ENCODE data around the gene ERC2.

The ERC2 gene

GRCh38 chr3:55546866-55547669, 921.2 kb downstream of the ERC2 start (continued):
- no peak for TF ChIP-seq ZFP41 (tag by site-specific recombination; IDR thresholded peaks at IDR 0.05; ENCODE audit: borderline replicate concordance)
- TF ChIP-seq PATZ1 (tag by site-specific recombination; IDR thresholded peaks at IDR 0.05), result no peak
- TF ChIP-seq ZNF221 (tag by site-specific recombination; IDR thresholded peaks at IDR 0.05; ENCODE audit: borderline replicate concordance), result no peak
- no peak for TF ChIP-seq YY2 (tag by site-specific recombination; IDR thresholded peaks at IDR 0.05)
- TF ChIP-seq ZNF223 (tag by site-specific recombination; IDR thresholded peaks at IDR 0.05), result no peak
- no peak for TF ChIP-seq ZNF175 (tag by site-specific recombination; IDR thresholded peaks at IDR 0.05)
- no peak for TF ChIP-seq ZNF433 (tag by site-specific recombination; IDR thresholded peaks at IDR 0.05; ENCODE audit: low read depth)
- no peak for TF ChIP-seq ZNF664 (tag by site-specific recombination; IDR thresholded peaks at IDR 0.05)
- TF ChIP-seq MYNN (tag by site-specific recombination; IDR thresholded peaks at IDR 0.05; ENCODE audit: borderline replicate concordance), result no peak
- no peak for TF ChIP-seq ZNF624 (tag by site-specific recombination; IDR thresholded peaks at IDR 0.05)
- peak; percentile 89 for TF ChIP-seq ZIC2 (tag by site-specific recombination; IDR thresholded peaks at IDR 0.05)
- TF ChIP-seq ZNF280D (tag by site-specific recombination; IDR thresholded peaks at IDR 0.05), result no peak
- TF ChIP-seq ZFP69B (tag by site-specific recombination; IDR thresholded peaks at IDR 0.05), result no peak
- TF ChIP-seq ZBTB1 (tag by site-specific recombination; IDR thresholded peaks at IDR 0.05), result no peak
- TF ChIP-seq ZNF747 (tag by site-specific recombination; IDR thresholded peaks at IDR 0.05), result no peak
- TF ChIP-seq GLI2 (tag by site-specific recombination; IDR thresholded peaks at IDR 0.05; ENCODE audit: borderline replicate concordance, low read depth), result no peak
- no peak for TF ChIP-seq PRDM1 (tag by site-specific recombination; IDR thresholded peaks at IDR 0.05)
- no peak for TF ChIP-seq ZBTB17 (tag by site-specific recombination; IDR thresholded peaks at IDR 0.05)
- TF ChIP-seq ZNF792 (tag by site-specific recombination; IDR thresholded peaks at IDR 0.05), result no peak
- TF ChIP-seq ZBTB11 (tag by site-specific recombination; conservative IDR thresholded peaks at IDR 0.05; ENCODE audit: low read depth), result no peak
- TF ChIP-seq TCF7L2 (IDR thresholded peaks at IDR 0.05; ENCODE audit: borderline replicate concordance, low read depth, low read length), result peak; percentile 80; the same call in 1 of the 2 replicates
- no peak for TF ChIP-seq ZNF639 (tag by site-specific recombination; IDR thresholded peaks at IDR 0.05)
- peak; percentile 42; the same call in 1 of the 2 replicates for TF ChIP-seq TRIM28 (IDR thresholded peaks at IDR 0.05; ENCODE audit: borderline replicate concordance, low read length)
- TF ChIP-seq ZNF19 (tag by site-specific recombination; IDR thresholded peaks at IDR 0.05; ENCODE audit: low read depth), result no peak

Measured in HEK293 (cell line).